ENCODE results near the gene ARHGAP10. TPM values are rescaled to one million over a fixed set of nuclear protein-coding genes. Genes with fewer than 3 reads are reported as not detected.
"Not testable (repeated sequence)": the region's sequence is repeated elsewhere in the genome, so short reads cannot be mapped to it uniquely, and the experiment has no call there.

ARHGAP10 gene
- total RNA-seq, 1 experiment from 2014 or later = 4.8 TPM

DNA sequence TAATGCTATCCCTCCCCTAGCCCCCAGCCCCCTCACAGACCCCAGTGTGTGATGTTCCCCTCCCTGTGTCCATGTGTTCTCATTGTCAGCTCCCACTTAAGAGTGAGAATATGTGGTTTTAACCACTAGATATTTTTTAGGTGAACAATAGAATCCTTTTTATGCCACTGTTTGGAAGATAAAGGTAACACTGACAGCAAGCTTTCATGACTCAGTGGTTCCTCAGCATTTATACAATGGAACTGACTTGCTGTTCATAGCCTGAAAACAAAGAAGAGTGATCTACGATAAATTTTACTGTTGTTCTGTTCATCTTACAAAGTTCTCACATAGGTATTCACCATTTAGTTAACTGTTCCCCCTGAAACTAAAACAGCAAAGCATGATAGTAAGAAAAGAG lies 147.8 kb downstream of the ARHGAP10 start:
- POLR2A ChIA-PET (ENCODE audit: low non-redundant PET) = no interaction called here
- Histone ChIP-seq H3K9me3 (ENCODE audit: low read depth, low read length, poor library complexity, severe bottlenecking) (no peaks in the 10 kb centered on the region), H3K4me1 (ENCODE audit: insufficient read depth, low read length, poor library complexity, severe bottlenecking) (no peaks in the 10 kb centered on the region), H3K27me3 (replicated peaks; ENCODE audit: insufficient read depth, low read depth, low read length, poor library complexity) (no peaks in the 10 kb centered on the region), H3K27ac (ENCODE audit: low read depth, low read length, poor library complexity, severe bottlenecking) (no peak overlapping the region), H3K36me3 (ENCODE audit: insufficient read depth, low read length, poor library complexity, severe bottlenecking) (no peaks in the 10 kb centered on the region), H3K4me3 (ENCODE audit: low read depth, low read length, poor library complexity, severe bottlenecking) (no peak overlapping the region)
- intact Hi-C loops (cut with micrococcal nuclease; ENCODE audit: unreplicated experiment) = no loop called here
- BruUV-seq (replicated peaks) = no TSS peak
- TF ChIP-seq, protein P1, sequence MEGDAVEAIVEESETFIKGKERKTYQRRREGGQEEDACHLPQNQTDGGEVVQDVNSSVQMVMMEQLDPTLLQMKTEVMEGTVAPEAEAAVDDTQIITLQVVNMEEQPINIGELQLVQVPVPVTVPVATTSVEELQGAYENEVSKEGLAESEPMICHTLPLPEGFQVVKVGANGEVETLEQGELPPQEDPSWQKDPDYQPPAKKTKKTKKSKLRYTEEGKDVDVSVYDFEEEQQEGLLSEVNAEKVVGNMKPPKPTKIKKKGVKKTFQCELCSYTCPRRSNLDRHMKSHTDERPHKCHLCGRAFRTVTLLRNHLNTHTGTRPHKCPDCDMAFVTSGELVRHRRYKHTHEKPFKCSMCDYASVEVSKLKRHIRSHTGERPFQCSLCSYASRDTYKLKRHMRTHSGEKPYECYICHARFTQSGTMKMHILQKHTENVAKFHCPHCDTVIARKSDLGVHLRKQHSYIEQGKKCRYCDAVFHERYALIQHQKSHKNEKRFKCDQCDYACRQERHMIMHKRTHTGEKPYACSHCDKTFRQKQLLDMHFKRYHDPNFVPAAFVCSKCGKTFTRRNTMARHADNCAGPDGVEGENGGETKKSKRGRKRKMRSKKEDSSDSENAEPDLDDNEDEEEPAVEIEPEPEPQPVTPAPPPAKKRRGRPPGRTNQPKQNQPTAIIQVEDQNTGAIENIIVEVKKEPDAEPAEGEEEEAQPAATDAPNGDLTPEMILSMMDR (conservative IDR thresholded peaks at IDR 0.05; ENCODE audit: low read depth, low read length) = no peak
- no peak for TF ChIP-seq EZH2 (IDR thresholded peaks at IDR 0.05; ENCODE audit: borderline replicate concordance, low read depth, low read length, poor library complexity, severe bottlenecking)
- no peak for DNase-seq (ENCODE audit: low spot score)
- CTCF ChIA-PET = no interaction called here

DNA sequence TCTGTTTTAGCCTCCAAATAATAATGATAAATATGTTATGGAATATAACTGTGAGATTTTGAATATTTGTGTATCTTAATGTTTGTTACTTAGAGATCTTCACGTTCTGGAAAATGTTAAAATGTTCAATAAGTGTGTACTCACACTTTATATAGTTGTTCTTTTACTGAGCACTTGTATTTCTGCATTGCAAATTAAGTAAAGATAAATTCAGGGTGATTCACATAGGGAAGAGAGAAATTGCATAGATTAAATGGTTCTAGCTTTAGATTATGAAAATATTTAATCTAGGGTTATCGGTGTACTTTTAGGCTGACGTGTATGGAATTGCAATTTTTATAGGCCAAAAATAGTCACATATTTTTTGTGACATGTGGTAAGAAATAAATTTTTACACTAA lies 148.6 kb downstream of the ARHGAP10 start:
- no peak overlapping the region for H3K4me3 ChIP-seq (ENCODE audit: low read depth, low read length, poor library complexity, severe bottlenecking)
- TF ChIP-seq, protein P1 (conservative IDR thresholded peaks at IDR 0.05; ENCODE audit: low read depth, low read length) = no peak
- no peak for TF ChIP-seq EZH2 (IDR thresholded peaks at IDR 0.05; ENCODE audit: borderline replicate concordance, low read depth, low read length, poor library complexity, severe bottlenecking)
- DNase-seq (ENCODE audit: low spot score) = no peak
- no peaks in the 10 kb centered on the region for H3K27me3 ChIP-seq (replicated peaks; ENCODE audit: insufficient read depth, low read depth, low read length, poor library complexity)
- intact Hi-C loops (cut with micrococcal nuclease; ENCODE audit: unreplicated experiment) = no loop called here
- H3K9me3 ChIP-seq (ENCODE audit: low read depth, low read length, poor library complexity, severe bottlenecking) = no peaks in the 10 kb centered on the region
- POLR2A ChIA-PET (ENCODE audit: low non-redundant PET) = no interaction called here
- no TSS peak for BruUV-seq (replicated peaks)
- no peaks in the 10 kb centered on the region for H3K36me3 ChIP-seq (ENCODE audit: insufficient read depth, low read length, poor library complexity, severe bottlenecking)
- CTCF ChIA-PET = no interaction called here
- no peaks in the 10 kb centered on the region for H3K4me1 ChIP-seq (ENCODE audit: insufficient read depth, low read length, poor library complexity, severe bottlenecking)
- H3K27ac ChIP-seq (ENCODE audit: low read depth, low read length, poor library complexity, severe bottlenecking) = no peak overlapping the region

- intact Hi-C loops (cut with micrococcal nuclease; ENCODE audit: unreplicated experiment) = no loop called here
- BruUV-seq (replicated peaks) = no TSS peak
Observed at GRCh38 chr4:147884536-147884935, 152.6 kb downstream of the ARHGAP10 start.

GRCh38 chr4:147885216-147885615 lies 153.3 kb downstream of the ARHGAP10 start:
- intact Hi-C loops (cut with micrococcal nuclease; ENCODE audit: unreplicated experiment); POLR2A ChIA-PET (ENCODE audit: low non-redundant PET); H3K36me3 ChIP-seq (ENCODE audit: insufficient read depth, low read length, poor library complexity, severe bottlenecking); H3K27me3 ChIP-seq (replicated peaks; ENCODE audit: insufficient read depth, low read depth, low read length, poor library complexity); CTCF ChIA-PET; H3K4me3 ChIP-seq (ENCODE audit: low read depth, low read length, poor library complexity, severe bottlenecking); DNase-seq (ENCODE audit: low spot score); H3K4me1 ChIP-seq (ENCODE audit: insufficient read depth, low read length, poor library complexity, severe bottlenecking); H3K9me3 ChIP-seq (ENCODE audit: low read depth, low read length, poor library complexity, severe bottlenecking); H3K27ac ChIP-seq (ENCODE audit: low read depth, low read length, poor library complexity, severe bottlenecking); BruUV-seq (replicated peaks): not testable (repeated sequence)

More at GRCh38 chr4:147884536-147884935, 152.6 kb downstream of the ARHGAP10 start:
- H3K4me3 ChIP-seq (ENCODE audit: low read depth, low read length, poor library complexity, severe bottlenecking) = no peak overlapping the region
- no peaks in the 10 kb centered on the region for H3K27me3 ChIP-seq (replicated peaks; ENCODE audit: insufficient read depth, low read depth, low read length, poor library complexity)
- no peaks in the 10 kb centered on the region for H3K4me1 ChIP-seq (ENCODE audit: insufficient read depth, low read length, poor library complexity, severe bottlenecking)
- no peak for DNase-seq (ENCODE audit: low spot score)
- H3K27ac ChIP-seq (ENCODE audit: low read depth, low read length, poor library complexity, severe bottlenecking) = no peak overlapping the region
- ChIA-PET CTCF (no interaction called here), POLR2A (ENCODE audit: low non-redundant PET) (interaction anchor here (0.9 kb wide), 1 partner anchor 1033 kb away, joined by 3 read pairs; no protein-coding TSS in a partner anchor)
- TF ChIP-seq, protein P1 (conservative IDR thresholded peaks at IDR 0.05; ENCODE audit: low read depth, low read length) = no peak
- no peak for TF ChIP-seq EZH2 (IDR thresholded peaks at IDR 0.05; ENCODE audit: borderline replicate concordance, low read depth, low read length, poor library complexity, severe bottlenecking)
- no peaks in the 10 kb centered on the region for H3K9me3 ChIP-seq (ENCODE audit: low read depth, low read length, poor library complexity, severe bottlenecking)
- no peaks in the 10 kb centered on the region for H3K36me3 ChIP-seq (ENCODE audit: insufficient read depth, low read length, poor library complexity, severe bottlenecking)

All from A673 (cell line).